ENCODE data around the gene DUSP16.

DUSP16 gene

DNA sequence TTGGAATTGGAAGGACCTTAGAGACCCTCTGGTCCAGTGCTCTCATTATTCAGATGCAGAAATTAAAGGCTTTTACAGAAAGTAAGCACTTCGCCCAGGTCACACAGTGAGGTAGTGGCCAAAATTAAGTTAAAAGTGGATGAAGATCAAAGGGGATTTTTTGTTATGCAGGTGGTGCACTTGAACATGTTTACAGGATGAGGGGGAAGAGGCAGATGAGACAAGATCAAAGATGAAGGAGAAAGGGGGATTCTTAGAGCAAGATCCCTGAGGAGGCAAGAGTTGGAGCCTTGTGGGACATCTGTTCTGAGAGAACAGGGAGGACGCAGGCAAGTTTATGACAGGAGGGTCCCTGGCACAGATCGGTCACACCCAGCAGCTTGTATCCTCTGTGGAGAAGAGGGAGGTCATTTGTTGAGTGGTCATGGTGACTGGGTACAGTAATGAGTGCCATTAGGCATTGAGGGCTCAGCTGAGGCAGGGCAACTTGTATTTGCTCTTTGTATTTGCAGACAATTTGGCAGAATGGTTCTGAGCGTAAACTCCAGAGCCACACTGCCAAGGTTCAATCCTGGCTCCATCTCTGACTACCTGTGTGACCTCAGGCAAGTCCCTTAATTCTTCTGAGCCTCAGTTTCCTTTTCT lies 121.8 kb downstream of the DUSP16 start:
- no peak for DNase-seq (ENCODE audit: low spot score)

DNA sequence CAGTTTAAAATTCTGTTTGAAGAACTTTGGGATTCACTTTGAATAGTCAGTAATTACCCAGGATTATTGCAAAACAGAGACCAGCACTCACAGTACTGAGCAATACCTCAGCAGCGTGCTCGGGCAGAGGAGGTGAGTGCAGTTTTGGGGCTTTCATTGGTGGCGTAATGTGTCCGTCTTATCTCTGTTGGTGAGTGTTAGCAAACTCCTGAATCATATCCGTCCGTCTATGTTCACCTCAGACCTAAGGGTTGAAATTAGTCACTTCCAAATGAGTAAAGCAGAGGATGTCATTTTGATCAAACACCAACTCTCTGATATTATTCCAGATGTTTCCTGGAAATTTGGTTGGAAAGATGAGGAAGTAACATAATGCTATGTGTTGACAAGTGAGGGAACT lies 123.0 kb downstream of the DUSP16 start:
- no peak for DNase-seq (ENCODE audit: low spot score)

DNA sequence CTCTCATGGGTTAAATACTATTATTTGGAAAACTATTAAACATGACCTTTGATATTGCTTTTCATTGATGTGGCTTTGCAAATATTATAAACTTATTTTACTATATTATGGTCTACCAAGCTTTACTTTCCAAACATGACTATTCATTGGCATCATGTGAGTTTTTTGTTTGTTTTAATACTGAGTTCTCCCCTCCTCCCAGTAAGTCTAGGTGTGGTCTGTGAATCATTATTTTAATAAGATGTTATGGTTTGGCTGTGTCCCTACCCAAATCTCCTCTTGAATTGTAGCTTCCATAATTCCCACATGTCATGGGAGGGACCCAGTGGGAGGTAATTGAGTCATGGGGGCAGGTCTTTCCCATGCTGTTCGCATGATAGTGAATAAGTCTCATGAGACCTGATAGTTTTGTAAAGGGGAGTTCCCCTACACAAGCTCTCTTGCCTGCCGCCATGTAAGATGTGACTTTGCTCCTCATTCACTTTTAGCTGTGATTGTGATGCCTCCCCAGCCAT lies 125.8 kb downstream of the DUSP16 start:
- no peak for DNase-seq (ENCODE audit: low spot score)

DNA sequence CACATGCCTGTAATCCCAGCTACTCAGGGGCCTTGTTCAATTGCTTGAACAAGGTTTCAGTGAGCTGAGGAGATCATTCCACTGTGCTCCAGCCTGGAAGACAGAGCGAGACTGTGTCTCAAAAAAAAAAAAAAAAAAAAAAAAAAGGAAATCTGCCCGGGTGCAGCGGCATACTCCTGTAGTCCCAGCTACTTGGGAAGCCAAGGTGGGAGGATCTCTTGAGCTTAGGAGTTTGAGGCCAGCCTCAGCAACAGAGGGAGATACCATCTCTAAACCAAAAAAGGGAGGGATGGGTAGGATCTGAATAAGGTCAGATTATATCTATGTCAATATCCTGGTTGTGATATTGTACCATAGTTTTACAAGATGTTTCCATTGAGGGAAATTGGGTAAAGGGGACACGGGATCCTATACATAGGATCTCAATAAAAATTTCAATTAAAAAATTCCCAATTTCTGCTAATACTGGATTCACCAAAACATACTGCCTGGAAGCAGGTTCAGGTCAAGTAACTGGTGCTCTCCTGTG lies 129.4 kb downstream of the DUSP16 start:
- DNase-seq (ENCODE audit: low spot score): no peak

DNA sequence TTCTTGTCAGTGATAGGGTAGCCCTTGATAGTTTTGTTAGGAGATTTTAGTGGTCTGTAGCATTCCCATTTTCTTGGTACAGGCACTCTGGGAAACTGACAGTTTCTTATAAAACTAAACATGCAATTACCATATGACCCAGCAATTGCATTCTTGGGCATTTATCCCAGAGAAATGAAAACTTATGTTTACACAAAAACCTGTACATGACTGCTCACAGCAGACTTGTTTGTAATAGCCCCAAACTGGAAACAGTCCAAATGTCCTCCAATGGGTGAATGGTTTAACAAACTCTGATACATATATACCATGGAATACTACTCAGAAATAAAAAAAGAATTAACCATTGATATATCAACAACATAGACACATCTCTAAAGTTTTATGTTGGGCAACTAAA lies 130.3 kb downstream of the DUSP16 start:
- no peak for DNase-seq (ENCODE audit: low spot score)

DNA sequence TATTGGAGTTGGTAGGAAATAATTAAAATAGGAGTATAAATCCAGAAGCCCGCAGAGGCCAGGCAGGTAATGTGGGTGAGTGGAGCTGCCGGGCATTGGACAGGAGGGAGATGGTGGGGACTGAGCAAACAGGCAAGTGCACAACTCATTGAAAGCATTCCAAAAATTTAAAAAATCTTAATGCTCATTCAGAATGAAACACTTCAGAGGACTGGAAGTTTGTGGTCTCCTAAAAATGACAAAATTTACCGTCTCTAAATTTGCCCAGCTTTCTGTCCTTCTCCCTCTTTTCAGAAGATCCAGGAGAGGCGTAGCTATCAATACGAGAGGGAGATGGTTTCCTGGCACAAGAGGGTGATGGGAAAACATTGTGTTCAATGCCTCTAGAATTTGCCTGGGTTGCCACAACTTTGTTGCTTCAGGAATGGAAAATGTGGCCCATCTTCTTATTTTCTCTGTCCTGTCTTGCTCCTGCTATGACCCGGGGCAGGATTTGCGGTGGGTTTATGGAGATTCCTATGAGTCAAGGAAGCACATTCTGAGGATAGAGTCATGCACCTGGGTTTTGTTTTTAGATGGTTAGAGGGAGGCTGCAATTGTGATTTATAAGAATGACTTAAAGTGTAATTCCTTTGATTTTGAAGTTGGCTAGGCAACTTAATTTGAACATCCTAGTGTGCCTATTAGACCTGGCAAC lies 133.6 kb downstream of the DUSP16 start:
- no peak for DNase-seq (ENCODE audit: low spot score)

DNA sequence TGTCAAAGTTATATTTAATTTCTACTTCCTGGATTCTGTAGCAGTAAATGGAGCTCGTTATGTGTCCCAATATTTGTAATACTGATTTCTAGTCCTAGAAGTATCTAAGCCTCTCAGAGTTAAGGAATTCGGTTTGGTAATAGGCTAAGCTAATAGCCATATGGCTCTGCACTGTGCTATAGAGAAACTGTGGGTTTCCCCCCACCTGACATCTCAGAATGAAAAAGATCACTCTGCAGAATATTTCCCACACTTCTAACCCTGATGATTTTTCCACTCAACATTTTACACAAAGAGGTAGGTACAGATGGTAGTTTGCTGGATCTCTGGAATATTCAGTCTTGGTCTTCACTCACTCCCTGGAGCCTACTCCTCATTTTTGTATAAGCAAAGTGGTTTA lies 134.6 kb downstream of the DUSP16 start:
- no peak for DNase-seq (ENCODE audit: low spot score)

DNA sequence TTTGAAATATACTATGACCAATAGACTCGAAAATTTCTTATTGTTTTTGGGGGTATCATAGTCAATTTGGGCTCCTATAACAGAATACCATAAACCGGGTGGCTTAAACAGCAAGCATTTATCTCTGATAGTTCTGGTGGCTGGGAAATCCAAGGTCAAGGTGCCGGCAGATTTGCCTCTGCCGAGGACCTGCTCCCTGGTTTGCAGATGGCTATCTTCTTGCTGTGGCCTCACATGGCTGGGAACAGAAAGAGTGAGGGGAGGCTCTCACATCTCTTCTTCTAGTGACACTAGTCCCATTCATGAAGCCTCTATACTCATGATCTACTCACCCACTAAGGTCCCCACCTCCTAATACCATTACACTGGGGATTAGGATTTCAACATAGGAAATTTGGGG lies 135.1 kb downstream of the DUSP16 start:
- DNase-seq (ENCODE audit: low spot score): no peak

DNA sequence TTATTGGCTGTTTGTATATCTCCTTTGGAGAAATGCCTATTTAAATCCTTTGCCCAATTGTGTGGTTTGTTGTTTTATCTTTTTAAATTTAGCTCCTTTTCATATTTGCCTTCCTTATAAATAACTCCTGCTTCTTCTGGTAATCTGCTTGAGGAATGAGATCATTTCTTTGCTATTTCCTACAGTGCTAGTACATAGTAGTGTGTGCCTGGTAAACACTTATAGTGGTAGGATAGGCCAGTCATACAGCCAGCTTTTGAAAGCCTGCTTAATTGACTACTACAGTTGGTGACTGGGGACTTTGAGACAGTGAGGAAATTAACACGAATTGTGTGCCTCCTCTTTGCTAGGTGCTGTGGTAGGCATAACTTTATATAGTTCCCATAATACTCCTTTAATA lies 137.0 kb downstream of the DUSP16 start:
- DNase-seq (ENCODE audit: low spot score): no peak

DNA sequence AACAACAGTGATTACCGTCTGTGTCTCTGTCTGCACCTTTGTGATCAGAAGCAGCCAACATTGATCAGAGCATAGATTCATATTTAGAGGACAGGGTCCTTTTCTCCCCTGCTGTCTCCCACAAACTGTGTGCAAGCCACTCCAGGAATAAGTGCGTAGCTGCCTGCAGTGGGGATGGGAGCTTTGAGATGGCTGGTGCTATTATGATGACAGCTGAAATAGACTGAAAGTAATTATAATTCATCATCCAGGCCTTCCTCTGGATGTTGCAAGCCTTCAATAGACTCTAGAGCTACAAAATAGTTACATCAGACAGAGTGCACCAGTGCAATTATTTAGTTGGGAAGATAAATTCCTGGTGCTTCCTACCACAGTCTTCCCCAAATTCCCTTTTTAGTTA lies 137.7 kb downstream of the DUSP16 start:
- DNase-seq (ENCODE audit: low spot score): no peak

Data from hematopoietic multipotent progenitor cell treated with erythropoietin and hydrocortisone succinate and interleukin-3 and kit ligand, for 15 days (in vitro differentiated cells).